Posterior cingulate gyrus (tissue), 11 donors: ENCODE measurements around the gene DYRK1A.

Source experiments
- DNase-seq, 10 donors: peaks; one replicate each; pipeline versions ENCODE4 v3.0.0 to v3.0.0-alpha.2; 2020 to 2021; ENCODE audit warnings: mixed read lengths in 3 of 10
- intact Hi-C: fragments of 100-400 bp; cut with DNase I; formaldehyde crosslinking; loops from one replicate; pipeline ENCODE4 v1.15.1; 2023

DYRK1A gene

DNA sequence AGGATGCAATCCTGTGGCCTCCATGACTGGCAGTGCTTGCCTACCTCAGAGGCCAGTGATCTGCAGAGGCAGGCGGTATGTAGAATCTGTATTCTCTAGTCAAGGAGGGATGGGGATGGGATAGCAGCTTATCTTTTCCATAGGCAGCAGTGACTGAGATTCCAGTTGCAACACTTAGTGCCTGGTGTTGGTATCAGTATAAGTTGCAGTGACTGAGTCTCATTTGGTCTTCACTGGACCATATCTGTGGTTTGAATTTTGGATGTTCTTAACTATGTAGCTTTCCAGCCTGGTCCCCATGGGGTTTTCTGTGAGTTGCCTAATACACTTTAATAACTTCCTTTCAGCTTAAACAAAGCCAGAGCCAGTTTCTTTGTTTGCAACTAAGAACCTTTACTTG lies 16.5 kb downstream of the DYRK1A start:
- intact Hi-C loops, result no loop called here

GRCh38 chr21:37383784-37384311 lies 17.3 kb downstream of the DYRK1A start:
- intact Hi-C loops, result no loop called here

More for the DNA sequence above, 16.5 kb downstream of the DYRK1A start:
- no peak for DNase-seq

DNA sequence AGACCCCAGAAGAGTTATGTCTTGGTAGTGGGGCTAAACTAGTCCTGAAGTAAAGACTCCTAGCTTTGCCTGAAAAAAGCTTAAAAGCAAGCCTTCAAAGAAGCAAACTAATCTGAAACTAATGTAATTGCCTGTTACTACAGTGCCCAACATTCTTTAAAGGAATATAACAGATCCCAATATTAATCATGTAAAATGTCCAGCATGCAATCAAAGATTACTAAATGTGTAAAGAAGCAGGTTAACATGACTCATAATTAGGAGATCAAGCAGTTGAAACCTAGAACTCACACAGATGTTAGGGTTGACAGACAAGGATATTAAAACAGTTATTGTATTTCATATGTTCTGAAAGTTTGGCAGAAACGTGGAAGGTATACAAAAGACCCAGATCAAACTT lies 17.8 kb downstream of the DYRK1A start:
- intact Hi-C loops, result no loop called here
- DNase-seq, result no peak

More at GRCh38 chr21:37383784-37384311, 17.3 kb downstream of the DYRK1A start:
- no peak for DNase-seq

- DNase-seq, result no peak
- intact Hi-C loops, result no loop called here
Measured at GRCh38 chr21:37385179-37385765, 18.7 kb downstream of the DYRK1A start.

DNA sequence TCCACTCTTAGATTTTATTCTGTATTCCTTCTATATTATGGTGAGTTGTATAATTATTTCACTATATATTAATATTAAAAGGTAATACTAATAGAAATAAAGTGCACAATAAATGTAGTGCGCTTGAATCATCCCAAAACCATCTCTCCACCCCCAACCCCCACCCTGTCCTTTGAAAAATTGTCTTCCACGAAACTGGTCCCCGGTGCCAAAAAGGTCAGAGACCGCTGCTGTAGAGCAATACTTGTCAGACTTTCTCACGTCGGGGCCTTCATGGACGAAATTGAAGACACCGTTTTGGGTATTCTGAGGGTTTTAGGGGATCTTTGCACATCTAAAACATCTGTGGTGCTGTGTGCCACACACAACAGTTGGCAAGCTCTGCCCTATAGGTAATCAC lies 19.6 kb downstream of the DYRK1A start:
- intact Hi-C loops, result no loop called here
- DNase-seq, result no peak

GRCh38 chr21:37389456-37389855 lies 22.9 kb downstream of the DYRK1A start:
- DNase-seq, result no peak
- intact Hi-C loops, result no loop called here

GRCh38 chr21:37391666-37392065 lies 25.1 kb downstream of the DYRK1A start:
- intact Hi-C loops, result no loop called here
- DNase-seq, result no peak

DNA sequence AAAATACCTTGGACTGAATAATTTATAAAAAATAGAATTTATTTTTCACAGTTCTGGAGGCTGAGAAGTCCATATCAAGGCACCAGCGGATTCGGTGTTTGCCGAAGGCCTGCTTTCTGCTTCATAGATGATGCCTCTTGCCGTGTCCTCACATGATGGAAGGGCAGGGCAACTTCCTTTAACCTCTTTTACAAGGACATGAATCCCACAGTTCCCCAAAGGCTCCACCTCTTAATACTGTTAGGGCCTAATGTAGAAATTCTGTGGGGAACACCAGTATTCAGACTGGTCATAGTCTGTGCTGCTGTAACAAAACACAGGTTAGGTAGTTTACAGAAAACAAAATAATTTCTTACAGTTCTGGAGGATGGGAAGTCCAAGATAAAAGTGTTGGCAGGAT lies 25.9 kb downstream of the DYRK1A start:
- intact Hi-C loops, result no loop called here
- DNase-seq, result no peak

DNA sequence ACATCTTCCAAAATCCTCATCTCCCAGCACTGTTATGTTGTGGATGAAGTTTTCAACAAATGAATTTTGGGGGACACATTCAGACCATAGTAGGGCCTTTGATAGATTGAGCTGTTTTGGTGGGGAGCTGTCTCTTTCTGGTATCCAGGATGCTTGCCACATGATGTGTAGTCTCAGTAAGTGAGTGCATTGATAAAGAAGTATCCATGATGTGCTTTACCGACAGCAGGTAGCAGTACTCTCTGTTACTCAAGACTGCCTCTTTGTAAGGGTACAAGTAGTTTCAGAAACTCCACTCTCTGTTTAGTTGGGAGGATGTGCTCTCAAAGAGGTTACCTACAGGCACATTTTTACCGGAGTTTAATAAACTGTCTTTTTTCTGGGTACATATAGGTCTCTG lies 26.5 kb downstream of the DYRK1A start:
- DNase-seq, result no peak
- intact Hi-C loops, result no loop called here

- no peak for DNase-seq
- intact Hi-C loops, result no loop called here
Measured at GRCh38 chr21:37393786-37394185, 27.2 kb downstream of the DYRK1A start.

DNA sequence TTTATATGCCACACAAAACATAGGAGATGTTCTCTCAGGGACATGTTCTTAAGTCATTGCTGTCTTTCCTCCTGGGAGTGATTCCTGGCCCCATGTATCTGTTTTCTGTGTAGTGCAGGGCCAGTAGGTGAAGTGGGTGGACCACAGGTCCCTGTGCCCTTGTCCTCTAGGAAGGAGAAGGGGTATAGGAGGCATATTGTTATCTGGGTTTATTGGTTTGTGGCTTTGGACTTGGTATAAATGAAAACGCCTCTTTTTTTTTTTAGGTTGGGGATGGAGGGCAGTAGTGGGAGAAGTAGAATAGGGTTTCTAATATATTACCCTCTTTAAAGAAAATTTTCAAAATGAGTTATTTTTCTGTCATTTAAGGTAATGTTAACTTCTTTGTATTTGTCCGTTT lies 29.4 kb downstream of the DYRK1A start:
- intact Hi-C loops, result no loop called here
- DNase-seq, result no peak

DNA sequence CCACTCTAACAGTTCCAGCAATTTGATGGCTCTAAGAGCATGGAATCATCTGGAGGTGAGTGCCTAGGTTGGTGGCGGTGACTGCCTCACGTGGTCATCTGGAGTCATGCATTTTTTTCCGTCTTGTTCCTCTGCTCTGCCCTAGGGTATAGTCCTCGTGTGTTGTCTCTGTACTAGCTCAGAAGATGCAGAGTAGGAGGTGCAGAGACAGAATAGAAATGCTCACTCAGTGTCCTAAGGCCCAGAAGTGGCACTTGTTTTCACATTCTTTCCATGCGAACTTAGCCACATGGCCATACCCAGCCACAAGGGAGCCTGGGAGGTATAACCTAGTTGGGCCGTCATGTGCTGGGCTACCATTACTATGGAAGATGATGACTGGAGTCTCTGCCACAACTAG lies 30.3 kb downstream of the DYRK1A start:
- DNase-seq, result no peak
- intact Hi-C loops, result no loop called here

DNA sequence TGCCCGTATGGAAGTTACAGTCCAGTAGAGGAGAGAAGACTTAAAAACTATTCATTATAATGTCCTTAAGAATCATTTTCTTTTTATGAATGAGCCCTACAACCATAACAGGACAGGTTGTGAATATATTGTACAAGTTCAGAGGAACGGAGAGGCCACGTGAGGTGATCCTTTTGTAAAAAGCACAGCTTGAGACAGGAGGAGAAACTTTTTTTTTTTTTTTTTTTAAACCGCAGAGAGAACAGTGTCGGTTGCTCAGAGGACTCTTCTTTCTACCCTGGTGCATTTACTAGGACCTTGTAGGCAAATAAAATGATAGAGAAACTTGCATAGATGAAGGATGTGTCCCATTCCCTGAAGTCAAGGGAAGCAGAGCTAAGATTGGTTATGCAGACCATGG lies 32.1 kb downstream of the DYRK1A start:
- DNase-seq, result no peak
- intact Hi-C loops, result no loop called here

- DNase-seq, result no peak
- intact Hi-C loops, result no loop called here
Measured at GRCh38 chr21:37402251-37402867, 35.8 kb downstream of the DYRK1A start.

DNA sequence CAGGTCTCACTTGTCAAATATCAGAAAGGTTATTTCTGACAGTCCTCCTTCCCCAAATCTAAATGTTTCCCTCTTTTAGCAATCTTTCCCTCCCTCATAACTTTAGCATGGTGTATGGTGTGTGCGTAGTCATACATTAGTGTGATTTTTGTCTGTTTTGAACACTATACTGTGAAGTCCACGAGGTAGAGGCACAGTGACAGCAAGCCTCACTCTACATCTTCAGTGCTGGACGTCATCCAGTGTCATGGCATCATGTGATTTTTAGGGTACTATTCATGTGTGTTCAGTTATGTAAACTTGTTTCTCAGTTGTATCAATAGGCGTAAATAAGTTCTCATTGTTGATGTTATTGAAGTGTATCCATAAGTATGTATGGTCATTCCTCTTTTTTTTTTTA lies 39.1 kb downstream of the DYRK1A start:
- DNase-seq, result peak in 1 of 10 donors; percentile 16
- intact Hi-C loops, result no loop called here

DNA sequence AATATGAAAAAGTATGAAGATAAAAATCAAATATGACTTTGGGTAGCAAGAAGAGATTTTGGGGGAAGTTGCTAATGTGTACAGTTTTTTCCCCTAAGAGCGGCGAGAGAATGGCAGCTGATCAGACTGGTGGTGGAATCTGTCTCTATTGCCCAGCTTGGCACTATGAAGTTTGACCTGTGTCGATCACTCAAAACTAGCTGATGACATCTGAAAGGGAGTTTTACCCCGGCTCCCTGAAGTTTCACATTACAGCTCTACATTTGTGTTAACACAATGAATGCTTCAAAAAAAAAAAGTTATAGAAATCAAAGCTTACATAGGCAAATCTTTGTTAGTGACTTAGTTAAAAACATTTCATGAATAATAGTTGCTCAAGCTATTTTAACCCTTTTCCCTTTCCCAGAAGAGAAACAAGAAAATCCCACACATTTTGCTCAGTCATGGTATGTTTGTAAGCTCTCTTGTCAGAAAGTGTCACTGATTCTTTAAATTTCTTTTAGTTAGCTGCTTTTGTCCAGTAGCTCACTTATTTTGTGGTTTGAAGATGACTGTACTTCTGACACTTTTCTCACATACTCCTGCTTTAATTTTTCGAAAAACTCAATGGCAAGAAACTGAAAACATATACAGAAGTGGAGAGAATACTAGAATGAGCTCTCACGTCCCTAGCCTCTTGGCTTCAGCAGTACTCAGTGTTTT lies 41.3 kb downstream of the DYRK1A start:
- intact Hi-C loops, result no loop called here

DNA sequence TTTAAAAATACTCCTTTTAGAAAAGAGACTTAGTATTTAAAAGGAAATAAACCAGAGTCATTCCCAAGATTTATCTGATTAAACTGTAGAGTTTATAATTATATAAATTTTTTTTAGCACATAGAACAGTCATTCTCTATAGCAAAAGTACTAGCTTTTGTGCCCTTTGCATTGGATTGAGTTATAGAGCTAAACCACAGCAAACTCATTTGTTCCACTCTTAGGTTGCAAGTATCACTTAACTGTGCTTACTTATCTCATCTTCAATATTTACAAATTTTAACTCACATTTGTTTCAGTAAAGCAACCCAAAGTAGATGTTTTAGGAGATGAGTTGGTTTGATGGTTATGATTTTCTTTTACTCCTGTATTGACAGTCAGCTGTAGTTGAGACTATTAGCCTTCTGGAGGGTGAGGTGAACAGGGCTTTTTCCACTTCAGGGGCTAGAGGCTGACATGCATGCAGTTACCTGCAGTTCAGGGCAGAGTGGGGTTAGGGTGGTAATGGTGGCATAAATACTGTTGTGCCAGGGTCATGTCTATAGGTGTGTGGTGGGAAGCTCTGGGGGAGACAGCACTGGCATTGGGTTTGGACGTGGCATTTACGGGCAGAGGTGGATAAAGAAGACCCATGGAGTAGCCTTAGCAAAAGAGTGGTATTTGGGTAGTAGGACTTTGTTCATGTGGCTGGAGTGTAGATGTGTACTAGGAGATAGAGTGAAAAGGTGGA lies 42.1 kb downstream of the DYRK1A start:
- no peak for DNase-seq
- intact Hi-C loops, result no loop called here

More for the DNA sequence above, 41.3 kb downstream of the DYRK1A start:
- DNase-seq, result no peak

- DNase-seq, result no peak
- intact Hi-C loops, result no loop called here
Measured at GRCh38 chr21:37410639-37411038, 44.1 kb downstream of the DYRK1A start.

DNA sequence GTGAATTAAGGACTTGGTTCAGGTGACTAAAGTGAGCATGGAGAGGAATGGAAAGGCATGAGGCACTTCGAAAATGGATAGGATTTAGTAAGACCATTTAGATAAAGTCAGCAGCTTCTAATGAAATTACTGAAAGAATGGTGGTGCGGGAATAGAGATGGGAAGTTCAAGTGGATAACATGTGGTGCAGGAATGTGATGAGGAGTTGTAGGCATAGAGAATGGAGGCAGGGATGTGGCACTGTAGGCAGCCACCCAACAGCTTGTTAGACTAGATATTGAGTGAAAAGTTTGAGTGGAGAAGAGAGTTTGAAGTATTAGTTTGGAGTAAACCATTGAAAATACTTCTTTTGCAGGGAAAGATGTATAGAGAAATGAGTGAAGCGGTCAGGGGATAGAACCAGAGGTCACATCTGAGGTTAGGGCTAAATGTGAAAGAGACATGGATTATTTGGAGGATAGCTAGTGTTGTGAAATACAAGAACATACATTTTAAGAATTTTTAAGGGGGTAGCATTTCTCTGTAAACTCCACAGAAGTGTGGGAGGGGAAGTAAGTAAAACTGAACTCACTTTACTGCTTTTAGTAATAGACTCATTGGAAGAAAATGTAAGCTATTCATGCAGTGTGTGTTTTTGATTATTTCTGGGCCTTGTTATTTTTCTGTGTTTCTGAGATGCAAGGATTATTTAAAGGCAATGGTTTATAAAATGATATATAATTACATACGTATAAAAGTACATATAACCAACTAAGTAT lies 46.2 kb downstream of the DYRK1A start:
- DNase-seq, result no peak
- intact Hi-C loops, result no loop called here

- DNase-seq, result no peak
- intact Hi-C loops, result no loop called here
Measured at GRCh38 chr21:37413553-37414291, 47.1 kb downstream of the DYRK1A start.
